Lower leg skin (tissue), 3 donors: Measurements from ENCODE around the gene LY6G5C.

Experiments used
- CTCF ChIP-seq, 3 donors: fragments of 450-650 bp; IDR thresholded peaks; one replicate each; pipeline ENCODE4 v1.5.1; 2016; ENCODE audit warnings: antibody characterized with exemption in 3 of 3, mild to moderate bottlenecking in 3 of 3, moderate library complexity in 2 of 3
- POLR2A ChIP-seq, 2 donors: fragments of 450-650 bp; IDR thresholded peaks; one replicate each; pipeline ENCODE4 v1.6.1; 2016 to 2017; ENCODE audit warnings: antibody characterized with exemption in 2 of 2, mild to moderate bottlenecking in 1 of 2, moderate library complexity in 1 of 2

GRCh38 chr6:31640612-31641011 lies 40.3 kb downstream of the LY6G5C start:
- TF ChIP-seq CTCF (IDR thresholded peaks at IDR 0.05) (no peak), POLR2A (IDR thresholded peaks at IDR 0.05) (no peak)
